Brain pericyte (primary cell): ENCODE data around the gene DGLUCY.
"Not testable (repeated sequence)": the region's sequence is repeated elsewhere in the genome, so short reads cannot be mapped to it uniquely, and the experiment has no call there.

Experiments
- DNase-seq: peaks from one replicate; pipeline ENCODE4 v3.0.0-alpha.2; 2012; ENCODE audit warnings: low read depth, low spot score

The DGLUCY gene, protein sequence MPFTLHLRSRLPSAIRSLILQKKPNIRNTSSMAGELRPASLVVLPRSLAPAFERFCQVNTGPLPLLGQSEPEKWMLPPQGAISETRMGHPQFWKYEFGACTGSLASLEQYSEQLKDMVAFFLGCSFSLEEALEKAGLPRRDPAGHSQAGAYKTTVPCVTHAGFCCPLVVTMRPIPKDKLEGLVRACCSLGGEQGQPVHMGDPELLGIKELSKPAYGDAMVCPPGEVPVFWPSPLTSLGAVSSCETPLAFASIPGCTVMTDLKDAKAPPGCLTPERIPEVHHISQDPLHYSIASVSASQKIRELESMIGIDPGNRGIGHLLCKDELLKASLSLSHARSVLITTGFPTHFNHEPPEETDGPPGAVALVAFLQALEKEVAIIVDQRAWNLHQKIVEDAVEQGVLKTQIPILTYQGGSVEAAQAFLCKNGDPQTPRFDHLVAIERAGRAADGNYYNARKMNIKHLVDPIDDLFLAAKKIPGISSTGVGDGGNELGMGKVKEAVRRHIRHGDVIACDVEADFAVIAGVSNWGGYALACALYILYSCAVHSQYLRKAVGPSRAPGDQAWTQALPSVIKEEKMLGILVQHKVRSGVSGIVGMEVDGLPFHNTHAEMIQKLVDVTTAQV

DNA sequence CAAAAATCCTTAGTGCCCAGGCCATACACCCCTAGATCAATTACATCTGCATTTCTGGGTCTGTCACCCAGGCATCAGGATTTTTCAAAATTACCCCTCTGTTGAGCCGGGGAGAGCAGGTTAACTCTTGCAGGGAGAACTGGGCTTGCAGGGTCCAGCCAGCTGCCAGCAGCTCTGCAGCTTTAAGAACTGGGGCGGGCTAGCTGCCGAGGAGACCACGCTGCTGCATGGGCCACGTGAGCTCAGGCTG, at the start of gene DGLUCY:
DGLUCY (plus strand) TSS at position 245 of the 250 bp plus-strand sequence. CDS start 46,222 bp downstream, outside the sequence.
- no peak for DNase-seq

DNA sequence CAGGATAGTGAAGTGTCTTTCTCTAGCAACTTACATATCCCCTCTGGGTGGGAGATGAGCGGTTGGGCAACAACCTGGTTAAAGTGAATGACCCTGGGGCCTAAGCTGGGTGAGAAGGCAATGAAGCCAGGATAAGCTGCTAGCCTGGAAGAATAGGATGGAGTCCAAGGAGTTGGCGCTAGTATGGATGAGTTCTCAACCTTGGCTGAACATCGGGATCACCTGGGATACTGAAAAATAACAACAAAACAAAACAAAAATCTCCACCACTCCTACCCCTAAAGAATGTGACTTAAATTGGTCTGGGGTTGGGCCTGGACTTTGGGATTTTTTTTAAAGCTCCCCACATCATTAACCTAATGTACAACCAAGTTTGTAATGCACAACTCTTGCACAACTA, 48.6 kb upstream of the DGLUCY start:
- DNase-seq = no peak

DNA sequence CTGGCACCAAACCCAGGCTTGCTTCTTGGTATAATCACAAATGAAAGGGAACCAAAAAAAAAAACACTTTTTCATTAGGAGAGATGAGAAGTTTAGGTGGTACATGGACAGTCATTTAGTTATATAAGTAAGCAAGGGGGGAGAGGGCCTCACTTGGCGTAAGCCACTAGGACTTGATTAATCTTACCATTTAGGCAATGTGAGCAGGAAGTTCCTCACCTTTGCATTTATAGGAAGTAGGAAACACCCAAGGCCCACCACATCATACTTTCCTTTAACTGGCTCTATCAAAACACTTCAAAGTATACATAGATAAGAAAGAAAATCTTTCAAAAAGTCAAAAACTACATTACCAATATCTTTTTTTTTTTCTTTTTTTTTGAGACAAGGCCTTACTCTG, 46.7 kb upstream of the DGLUCY start:
- no peak for DNase-seq

DNA sequence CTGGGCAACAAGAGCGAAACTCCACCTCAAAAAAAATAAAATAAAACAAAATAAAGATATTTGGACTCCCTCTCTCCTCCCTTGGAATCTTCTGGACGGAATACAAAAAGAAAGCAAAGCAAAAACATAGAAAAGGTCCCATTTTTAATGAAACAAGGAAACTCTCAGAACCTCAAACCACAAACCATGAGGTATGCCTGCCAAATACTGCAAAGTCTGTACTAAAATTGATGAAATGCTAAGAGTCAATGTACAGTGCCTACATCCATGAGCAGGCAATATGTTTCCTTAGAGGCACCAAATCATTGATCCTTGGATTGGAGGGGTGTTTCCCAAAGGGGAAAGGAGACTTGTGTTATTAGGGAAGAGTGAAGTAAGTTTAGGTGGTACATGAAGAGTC, 45.2 kb upstream of the DGLUCY start:
- no peak for DNase-seq

GRCh38 chr14:91070572-91070971, 43.3 kb upstream of the DGLUCY start:
- DNase-seq = no peak

DNA sequence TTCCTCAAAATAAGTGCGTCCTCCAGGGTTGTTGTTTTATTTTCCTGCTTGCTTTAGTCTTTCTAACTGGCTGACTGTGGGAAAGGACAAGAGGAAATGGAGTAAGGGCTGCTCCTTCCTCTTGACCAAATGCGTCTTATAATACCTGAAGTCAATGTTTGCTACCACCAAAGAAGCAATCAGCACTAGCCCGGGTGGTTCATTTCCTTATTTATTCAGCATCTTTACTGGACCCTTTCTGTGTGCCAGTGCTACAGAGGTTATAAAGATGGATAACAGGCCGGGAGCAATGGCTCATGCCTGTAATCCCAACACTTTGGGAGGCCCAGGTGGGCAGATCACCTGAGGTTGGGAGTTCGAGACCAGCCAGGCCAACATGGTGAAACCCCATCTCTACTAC, 38.3 kb upstream of the DGLUCY start:
- DNase-seq = no peak

GRCh38 chr14:91078095-91078737, 35.7 kb upstream of the DGLUCY start:
- DNase-seq = no peak

DNA sequence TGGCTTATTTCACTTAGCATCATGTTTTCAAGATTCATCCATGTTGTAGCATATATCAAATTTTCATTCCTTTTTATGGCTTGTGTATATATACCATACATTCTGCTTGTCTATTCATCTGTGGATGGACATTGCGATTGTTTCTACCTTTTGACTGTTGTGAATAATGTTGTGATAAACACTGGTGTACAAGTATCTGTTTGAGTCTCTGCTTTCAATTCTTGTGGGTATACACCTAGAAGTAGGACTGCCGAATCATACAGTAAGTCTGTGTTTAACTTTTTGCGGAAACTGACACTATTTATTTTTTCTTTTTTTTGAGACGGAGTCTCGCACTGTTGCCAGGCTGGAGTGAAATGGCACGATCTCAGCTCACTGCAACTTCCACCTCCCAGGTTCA, 33.8 kb upstream of the DGLUCY start:
- DNase-seq = no peak

DNA sequence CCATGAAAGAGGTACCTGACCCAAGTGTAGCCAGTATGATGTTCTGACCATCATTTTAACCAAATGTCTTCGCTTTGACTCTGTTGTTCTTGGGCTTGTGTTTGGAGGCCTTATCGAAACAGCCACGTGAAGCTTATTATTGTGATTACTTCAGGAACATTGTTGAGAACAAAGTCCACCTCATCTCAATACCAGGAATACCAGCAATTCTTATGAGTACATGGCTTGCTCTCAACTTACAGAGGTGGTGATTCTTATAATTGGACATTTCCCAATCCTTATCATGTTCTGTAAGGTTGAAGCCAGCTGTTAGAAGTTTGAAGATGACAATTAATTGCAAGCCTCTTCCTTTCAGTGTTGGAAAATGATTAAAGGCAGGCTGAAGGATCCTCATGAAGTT, 31.6 kb upstream of the DGLUCY start:
- no peak for DNase-seq

DNA sequence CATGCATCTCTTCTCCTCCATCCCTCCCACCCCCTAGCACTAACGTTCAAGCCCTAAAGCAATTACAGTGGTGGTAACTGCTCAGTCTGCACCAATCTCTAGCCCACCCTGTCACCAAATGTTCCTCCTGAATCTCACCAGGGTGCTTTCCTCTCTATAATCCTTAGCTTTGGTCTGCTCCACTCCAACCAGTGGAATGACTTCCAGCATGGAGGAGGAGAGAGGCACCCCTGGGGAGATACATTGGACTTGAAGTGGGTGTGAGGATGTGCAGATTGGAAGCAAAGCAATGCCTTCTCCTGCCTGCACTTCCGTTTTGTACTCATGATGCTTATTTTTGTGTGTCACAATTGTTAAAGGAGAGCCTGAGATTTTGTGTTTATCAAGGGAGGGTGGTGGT, 29.4 kb upstream of the DGLUCY start:
- DNase-seq = no peak

GRCh38 chr14:91087470-91087869, 26.4 kb upstream of the DGLUCY start:
- DNase-seq = not testable (repeated sequence)

DNA sequence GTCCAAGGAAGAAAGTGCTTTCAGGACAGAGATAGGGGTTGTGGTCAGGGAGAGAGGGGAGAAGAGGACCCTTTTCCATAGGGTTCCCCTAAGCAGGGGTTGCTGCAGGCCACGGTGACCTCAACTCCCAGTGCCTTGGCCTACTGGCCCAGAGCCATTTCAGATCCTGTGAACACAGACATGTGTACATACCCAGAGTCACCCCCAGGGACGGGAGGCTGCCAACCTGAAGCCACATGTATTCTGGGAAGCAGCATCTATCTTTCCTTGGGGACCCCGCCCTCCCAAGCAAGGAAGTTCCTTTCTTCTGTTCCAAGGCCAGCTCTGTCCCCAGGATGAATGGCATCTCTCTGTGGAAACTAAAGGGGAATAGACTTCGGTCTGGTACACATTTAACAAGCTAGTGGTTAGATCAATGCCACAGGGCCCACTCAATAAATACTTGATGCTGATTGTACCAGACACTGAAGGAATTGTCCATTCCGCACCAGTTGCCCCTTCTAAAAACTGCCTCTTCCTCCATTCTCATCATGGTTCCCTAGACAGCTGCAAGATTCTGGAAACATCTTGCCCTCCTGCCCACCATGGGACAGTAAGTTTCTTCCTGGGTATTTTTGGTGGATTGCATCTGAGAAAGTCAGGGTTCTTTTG, 25.2 kb upstream of the DGLUCY start:
- no peak for DNase-seq

DNA sequence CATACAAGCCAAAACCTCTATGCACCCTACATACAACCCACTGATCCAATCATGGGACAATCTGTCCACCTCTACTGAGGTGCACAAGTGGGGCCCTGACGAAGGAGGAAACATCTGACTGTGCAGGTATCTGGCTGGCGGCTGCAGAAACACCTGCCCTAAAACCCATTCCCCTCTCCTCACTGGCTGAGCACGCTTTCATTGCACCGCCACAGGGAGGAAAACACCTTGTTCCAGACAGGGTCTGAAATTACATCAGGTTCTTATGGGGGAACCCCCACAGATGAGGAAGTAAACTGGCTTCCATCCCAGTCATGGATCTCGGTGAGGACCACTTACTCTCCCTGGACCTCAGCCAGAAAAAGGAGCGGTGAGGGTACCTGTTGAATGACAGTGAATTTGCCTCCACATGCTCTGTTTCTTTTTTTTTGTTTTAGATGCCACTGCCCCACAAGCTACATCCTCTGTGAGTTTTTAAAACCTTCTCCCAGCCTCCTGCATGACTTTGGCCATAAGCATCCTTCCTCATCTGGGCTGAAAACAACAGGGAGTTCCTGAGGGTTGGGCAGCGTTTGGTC, 23.8 kb upstream of the DGLUCY start:
- no peak for DNase-seq

GRCh38 chr14:91090743-91091142, 23.1 kb upstream of the DGLUCY start:
- DNase-seq = no peak

- no peak for DNase-seq
These were observed 21.8 kb upstream of the DGLUCY start for GRCh38 chr14:91092073-91092472.

DNA sequence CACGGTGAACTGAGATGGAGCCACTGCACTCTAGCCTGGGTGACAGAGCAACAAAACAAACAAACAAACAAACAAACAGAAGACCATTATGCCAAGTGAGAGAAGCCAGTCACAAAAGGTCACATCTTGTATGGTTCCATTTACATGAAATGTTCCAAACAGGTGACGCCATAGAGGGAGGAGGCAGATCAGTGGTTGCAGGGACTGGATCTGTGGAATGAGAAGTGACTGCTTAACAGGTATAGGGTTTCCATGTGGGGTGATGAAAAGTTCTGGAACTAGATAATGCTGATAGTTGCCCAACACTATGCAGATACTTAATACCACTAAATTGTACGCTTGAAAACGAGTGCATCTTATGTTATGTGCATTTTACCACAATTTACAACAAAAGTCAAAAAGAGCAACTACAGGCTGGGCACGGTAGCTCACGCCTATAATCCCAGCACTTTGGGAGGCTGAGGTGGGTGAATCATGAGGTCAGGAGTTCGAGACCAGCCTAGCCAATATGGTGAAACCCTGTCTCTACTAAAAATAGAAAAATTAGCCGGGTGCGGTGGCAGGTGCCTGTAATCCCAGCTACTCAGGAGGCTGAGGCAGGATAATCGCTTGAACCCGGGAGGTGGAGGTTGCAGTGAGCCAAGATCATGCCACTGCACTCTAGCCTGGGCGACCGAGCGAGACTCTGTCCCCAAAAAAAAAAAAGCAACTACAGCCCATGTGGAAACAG, 20.0 kb upstream of the DGLUCY start:
- not testable (repeated sequence) for DNase-seq

DNA sequence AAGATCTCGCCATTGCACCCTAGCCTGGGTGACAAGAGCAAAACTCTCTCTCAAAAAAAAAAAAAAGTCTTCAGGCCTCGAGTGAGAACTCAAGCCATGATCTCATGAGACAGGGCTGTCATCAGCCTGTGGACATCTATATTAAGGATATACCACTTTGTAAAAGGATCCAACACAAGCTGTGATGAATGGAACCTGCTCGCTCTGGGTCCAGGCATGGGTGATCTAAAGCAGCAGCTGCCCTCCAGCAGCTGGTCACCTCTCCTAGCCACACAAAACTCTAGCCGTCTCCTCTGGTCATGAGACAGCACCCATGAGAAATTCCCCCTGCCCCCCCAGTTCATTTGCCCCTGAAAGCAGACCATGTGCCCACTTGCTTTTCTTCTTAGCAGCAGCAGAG, 19.1 kb upstream of the DGLUCY start:
- no peak for DNase-seq

- DNase-seq = no peak
These were observed 18.7 kb upstream of the DGLUCY start for GRCh38 chr14:91095178-91095577.

GRCh38 chr14:91097657-91098056, 16.2 kb upstream of the DGLUCY start:
- not testable (repeated sequence) for DNase-seq

DNA sequence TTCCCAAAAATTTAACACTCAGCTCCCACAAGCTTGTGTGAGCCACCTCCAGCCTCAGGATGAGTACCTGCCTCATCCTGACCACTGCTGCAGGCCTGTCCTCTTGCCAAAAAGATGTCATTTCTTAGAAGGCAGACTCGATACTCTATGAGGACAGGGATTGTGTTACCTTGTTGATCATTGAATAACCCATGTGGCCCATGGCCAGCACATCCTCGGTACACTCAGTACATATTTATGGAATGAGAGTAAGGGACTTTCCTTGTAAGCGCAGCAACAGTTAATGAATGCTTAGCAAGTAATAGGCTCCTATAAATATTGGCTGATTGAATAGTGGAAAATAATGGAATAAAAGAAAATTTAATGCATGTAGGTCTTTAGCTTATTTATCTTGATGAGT, 15.3 kb upstream of the DGLUCY start:
- DNase-seq = no peak

- no peak for DNase-seq
These were observed 13.8 kb upstream of the DGLUCY start for GRCh38 chr14:91100102-91100501.

DNA sequence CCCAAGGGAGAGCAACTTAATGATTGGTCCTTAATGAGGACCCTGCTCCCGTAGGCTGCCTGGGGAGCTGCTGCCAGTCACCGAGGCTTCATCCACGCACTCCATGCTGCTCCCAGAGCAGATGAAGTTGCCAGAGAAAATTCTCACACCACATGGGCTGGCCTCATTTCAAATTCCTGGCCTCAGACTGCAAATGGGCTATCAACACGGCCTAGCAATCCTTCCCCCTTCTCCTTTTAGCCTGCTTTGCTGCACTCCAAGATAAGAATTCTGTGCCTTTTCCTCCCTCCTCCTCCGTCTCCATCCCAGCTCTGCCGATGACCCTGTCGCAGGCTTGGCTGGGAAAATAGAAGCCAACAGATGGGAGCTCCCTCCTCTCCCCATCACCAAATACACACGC, 10.8 kb upstream of the DGLUCY start:
- DNase-seq = no peak
